ENCODE measurements around the gene EIF4A3.

- no peak for TF ChIP-seq CTCF (IDR thresholded peaks at IDR 0.05 in 4 of 5, conservative IDR thresholded peaks at IDR 0.05 in 1 of 5)
- TF ChIP-seq POLR2A (IDR thresholded peaks at IDR 0.05), result no peak
Measured at GRCh38 chr17:80118601-80119270, 28.2 kb downstream of the EIF4A3 start.
